PC-9 (cell line): ENCODE results near the gene IFITM5. TPM values are rescaled to one million over a fixed set of nuclear protein-coding genes. Genes with fewer than 3 reads are reported as not detected.
"Not testable (repeated sequence)": the region's sequence is repeated elsewhere in the genome, so short reads cannot be mapped to it uniquely, and the experiment has no call there.

ENCODE experiments used
- BruUV-seq: library from RNA; stranded (reverse); fragments of 400-500 nt; replicated peaks from 2 replicates; lab custom pipeline; 2021; lab: Mats Ljungman, UMichigan
- CTCF ChIA-PET: fragments of 300-600 bp; sonication (Branson Sonifier 250); formaldehyde crosslinking; loops from one replicate; lab custom pipeline; 2022; ENCODE audit warnings: antibody characterized with exemption; lab: Charles Lee
- POLR2A ChIA-PET: fragments of 300-600 bp; sonication (Branson Sonifier 250); formaldehyde crosslinking; loops from one replicate; lab custom pipeline; 2022; ENCODE audit warnings: antibody characterized with exemption; ENCODE audit not compliant: unreplicated experiment; lab: Charles Lee
- DNase-seq, 2 experiments: peaks; one replicate each; pipeline versions ENCODE4 v3.0.0 to v3.0.0-alpha.2; 2015 to 2022; ENCODE audit warnings: mixed read lengths in 1 of 2
- H2AFZ ChIP-seq: fragments of 200-600 bp; sonication (generic); 2 replicates; pipeline ENCODE4 v1.8.1; 2017; ENCODE audit warnings: antibody characterized with exemption
- H3F3A ChIP-seq: fragments of 200-600 bp; sonication (generic); 2 replicates; pipeline ENCODE4 v1.8.1; 2017; ENCODE audit warnings: antibody characterized with exemption, mild to moderate bottlenecking, low read depth; ENCODE audit not compliant: insufficient read depth
- H3K27ac ChIP-seq: fragments of 200-600 bp; sonication (generic); 2 replicates; pipeline ENCODE4 v1.6.1; 2016; ENCODE audit warnings: mixed run types
- H3K27me3 ChIP-seq: fragments of 200-600 bp; sonication (generic); 2 replicates; pipeline ENCODE4 v1.6.1; 2016; ENCODE audit warnings: low read depth, mixed run types; ENCODE audit not compliant: insufficient read depth
- H3K36me3 ChIP-seq: fragments of 200-600 bp; sonication (generic); 2 replicates; pipeline ENCODE4 v1.6.1; 2016; ENCODE audit warnings: low read depth, mixed run types
- H3K4me1 ChIP-seq: fragments of 200-600 bp; sonication (generic); replicated peaks from 2 replicates; pipeline ENCODE4 v1.6.1; 2016; ENCODE audit warnings: mixed run types; ENCODE audit not compliant: insufficient read depth
- H3K4me2 ChIP-seq: fragments of 200-600 bp; sonication (generic); 2 replicates; pipeline ENCODE4 v1.6.1; 2017; ENCODE audit warnings: mixed run types
- H3K4me3 ChIP-seq: fragments of 200-600 bp; sonication (generic); 2 replicates; pipeline ENCODE4 v1.6.1; 2016; ENCODE audit warnings: mixed run types
- H3K79me2 ChIP-seq: fragments of 200-600 bp; sonication (generic); 2 replicates; pipeline ENCODE4 v1.6.1; 2017; ENCODE audit warnings: low read depth, mixed run types
- H3K9me2 ChIP-seq: fragments of 200-600 bp; sonication (generic); 2 replicates; pipeline ENCODE4 v1.8.1; 2017; ENCODE audit warnings: mild to moderate bottlenecking; ENCODE audit not compliant: insufficient read depth
- H3K9me3 ChIP-seq: fragments of 200-600 bp; sonication (generic); 2 replicates; pipeline ENCODE4 v1.8.1; 2016; ENCODE audit warnings: low read depth; ENCODE audit not compliant: insufficient read depth
- H4K20me1 ChIP-seq: fragments of 200-600 bp; sonication (generic); 2 replicates; pipeline ENCODE4 v1.8.1; 2017; ENCODE audit not compliant: insufficient read depth
- EZH2 ChIP-seq: fragments of 200-600 bp; sonication (generic); IDR thresholded peaks from 2 replicates; pipeline ENCODE4 v1.8.0; 2017; ENCODE audit warnings: antibody characterized with exemption, low read depth
- intact Hi-C: fragments of 100-400 bp; cut with micrococcal nuclease; formaldehyde crosslinking; loops from one replicate; pipeline ENCODE4 v1.10.0; 2022; ENCODE audit not compliant: unreplicated experiment
- total RNA-seq: library from RNA; stranded (reverse); gene quantifications from 2 replicates; pipeline ENCODE4 v1.2.3, GENCODE V29; 2021
- TF ChIP-seq, protein P1 (sequence below): fragments of 200-600 bp; sonication (generic); conservative IDR thresholded peaks from 2 replicates; pipeline ENCODE4 v1.6.1; 2017; ENCODE audit warnings: mixed run types, antibody characterized with exemption, mild to moderate bottlenecking, moderate library complexity

Gene IFITM5
- total RNA-seq, 1 experiment from 2014 or later, result not detected

DNA sequence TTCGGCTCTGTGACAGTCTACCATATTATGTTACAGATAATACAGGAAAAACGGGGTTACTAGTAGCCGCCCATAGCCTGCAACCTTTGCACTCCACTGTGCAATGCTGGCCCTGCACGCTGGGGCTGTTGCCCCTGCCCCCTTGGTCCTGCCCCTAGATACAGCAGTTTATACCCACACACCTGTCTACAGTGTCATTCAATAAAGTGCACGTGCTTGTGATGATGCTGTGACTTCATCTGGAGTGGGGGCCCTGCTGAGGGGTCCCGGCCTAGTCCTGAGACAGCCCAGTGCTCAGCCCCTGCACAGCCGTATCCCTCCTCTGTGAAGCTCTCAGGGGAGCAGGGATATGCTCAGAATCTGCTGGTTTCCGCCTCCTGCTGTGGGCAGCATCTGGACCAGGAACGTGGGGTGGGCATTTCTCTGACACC, 15.7 kb upstream of the IFITM5 start:
- H3K4me1 ChIP-seq, result no peaks in the 10 kb centered on the region
- BruUV-seq, result no TSS peak
- no peak for TF ChIP-seq EZH2
- TF ChIP-seq, protein P1, sequence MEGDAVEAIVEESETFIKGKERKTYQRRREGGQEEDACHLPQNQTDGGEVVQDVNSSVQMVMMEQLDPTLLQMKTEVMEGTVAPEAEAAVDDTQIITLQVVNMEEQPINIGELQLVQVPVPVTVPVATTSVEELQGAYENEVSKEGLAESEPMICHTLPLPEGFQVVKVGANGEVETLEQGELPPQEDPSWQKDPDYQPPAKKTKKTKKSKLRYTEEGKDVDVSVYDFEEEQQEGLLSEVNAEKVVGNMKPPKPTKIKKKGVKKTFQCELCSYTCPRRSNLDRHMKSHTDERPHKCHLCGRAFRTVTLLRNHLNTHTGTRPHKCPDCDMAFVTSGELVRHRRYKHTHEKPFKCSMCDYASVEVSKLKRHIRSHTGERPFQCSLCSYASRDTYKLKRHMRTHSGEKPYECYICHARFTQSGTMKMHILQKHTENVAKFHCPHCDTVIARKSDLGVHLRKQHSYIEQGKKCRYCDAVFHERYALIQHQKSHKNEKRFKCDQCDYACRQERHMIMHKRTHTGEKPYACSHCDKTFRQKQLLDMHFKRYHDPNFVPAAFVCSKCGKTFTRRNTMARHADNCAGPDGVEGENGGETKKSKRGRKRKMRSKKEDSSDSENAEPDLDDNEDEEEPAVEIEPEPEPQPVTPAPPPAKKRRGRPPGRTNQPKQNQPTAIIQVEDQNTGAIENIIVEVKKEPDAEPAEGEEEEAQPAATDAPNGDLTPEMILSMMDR, result no peak
- H2AFZ ChIP-seq, result no peak overlapping the region
- no peaks in the 10 kb centered on the region for H3K36me3 ChIP-seq
- H4K20me1 ChIP-seq, result no peaks in the 10 kb centered on the region
- intact Hi-C loops, result no loop called here
- H3K4me3 ChIP-seq, result no peak overlapping the region
- no peaks in the 10 kb centered on the region for H3F3A ChIP-seq
- no peaks in the 10 kb centered on the region for H3K79me2 ChIP-seq
- no peak for DNase-seq
- no peak overlapping the region for H3K4me2 ChIP-seq
- H3K27me3 ChIP-seq, result no peaks in the 10 kb centered on the region
- H3K27ac ChIP-seq, result no peak overlapping the region
- CTCF ChIA-PET, result no interaction called here
- no peaks in the 10 kb centered on the region for H3K9me3 ChIP-seq
- POLR2A ChIA-PET, result no interaction called here
- H3K9me2 ChIP-seq, result no peaks in the 10 kb centered on the region

DNA sequence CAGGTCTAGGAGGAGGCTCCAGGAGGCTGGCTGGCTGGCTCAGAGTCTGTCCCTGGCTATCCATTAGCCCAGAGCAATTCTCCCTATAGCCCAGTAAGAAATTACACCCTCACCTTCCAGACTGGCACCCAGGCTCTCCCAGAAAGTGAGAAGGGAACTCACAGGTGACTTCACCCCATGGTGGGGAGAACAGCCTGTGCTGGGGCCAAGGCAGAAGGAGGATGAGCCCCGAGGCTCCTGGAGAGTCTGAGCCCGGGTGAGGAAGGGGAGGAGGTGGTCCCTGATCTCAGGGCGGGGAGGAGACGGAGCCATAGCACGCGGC, 15.2 kb upstream of the IFITM5 start:
- H3K9me3 ChIP-seq, H3F3A ChIP-seq, H3K9me2 ChIP-seq, CTCF ChIA-PET, H4K20me1 ChIP-seq, H3K4me2 ChIP-seq, intact Hi-C loops, DNase-seq, H3K4me3 ChIP-seq, H3K27ac ChIP-seq, H3K36me3 ChIP-seq, H2AFZ ChIP-seq, H3K79me2 ChIP-seq, H3K4me1 ChIP-seq, POLR2A ChIA-PET, H3K27me3 ChIP-seq, BruUV-seq: not testable (repeated sequence)

DNA sequence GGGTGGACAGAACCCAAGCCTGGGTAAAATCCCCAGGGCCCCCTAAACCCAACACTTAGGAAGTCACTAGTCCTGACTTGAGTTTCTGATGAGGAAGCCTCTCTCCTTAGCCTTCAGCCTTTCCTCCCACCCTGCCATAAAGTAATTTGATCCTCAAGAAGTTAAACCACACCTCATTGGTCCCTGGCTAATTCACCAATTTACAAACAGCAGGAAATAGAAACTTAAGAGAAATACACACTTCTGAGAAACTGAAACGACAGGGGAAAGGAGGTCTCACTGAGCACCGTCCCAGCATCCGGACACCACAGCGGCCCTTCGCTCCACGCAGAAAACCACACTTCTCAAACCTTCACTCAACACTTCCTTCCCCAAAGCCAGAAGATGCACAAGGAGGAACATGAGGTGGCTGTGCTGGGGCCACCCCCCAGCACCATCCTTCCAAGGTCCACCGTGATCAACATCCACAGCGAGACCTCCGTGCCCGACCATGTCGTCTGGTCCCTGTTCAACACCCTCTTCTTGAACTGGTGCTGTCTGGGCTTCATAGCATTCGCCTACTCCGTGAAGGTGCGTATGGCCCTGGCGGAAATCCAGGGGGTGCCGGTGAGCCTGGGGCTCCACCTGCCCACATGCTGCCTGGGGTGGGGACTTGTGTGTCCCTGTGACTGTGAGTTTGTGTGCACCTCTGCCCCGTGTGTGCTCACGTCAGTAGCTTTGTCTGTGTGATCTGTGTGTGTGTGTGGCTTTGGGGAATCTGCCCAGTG, 14.6 kb upstream of the IFITM5 start, which contains the start of gene IFITM1:
Gene IFITM1 (plus strand): TSS at position 254 of the 767 bp plus-strand sequence. CDS start 131 bp downstream, at position 385.
- ChIA-PET POLR2A (no interaction called here), CTCF (no interaction called here)
- TF ChIP-seq, protein P1, result no peak
- no peak for TF ChIP-seq EZH2
- H3K4me1 ChIP-seq, result peaks cover 9% of the 10 kb centered on the region
- peaks cover 6% of the 10 kb centered on the region; the same call in 1 of the 2 replicates for H3F3A ChIP-seq
- intact Hi-C loops, result no loop called here
- H3K4me3 ChIP-seq, result no peak within 1 kb of the TSS
- H3K27me3 ChIP-seq, result no peaks in the 10 kb centered on the region
- H3K27ac ChIP-seq, result no peak within 1 kb of the TSS
- H3K4me2 ChIP-seq, result no peak within 1 kb of the TSS
- H3K9me3 ChIP-seq, result no peaks in the 10 kb centered on the region
- H3K79me2 ChIP-seq, result no peaks in the 10 kb centered on the region
- no TSS peak for BruUV-seq
- no peaks in the 10 kb centered on the region for H4K20me1 ChIP-seq
- H2AFZ ChIP-seq, result no peak within 1 kb of the TSS
- H3K9me2 ChIP-seq, result no peaks in the 10 kb centered on the region
- H3K36me3 ChIP-seq, result no peaks in the 10 kb centered on the region
- no peak for DNase-seq
